Kidney glomerular epithelial cell (primary cell): ENCODE measurements around the gene PHLDA1.

ENCODE experiments used
- DNase-seq: peaks from one replicate; lab custom pipeline; 2025; lab: John Stamatoyannopoulos, UW

The PHLDA1 gene

GRCh38 chr12:76031414-76032042, at the start of gene PHLDA1:
Gene PHLDA1 (minus strand): TSS chr12:76031776.
- DNase-seq: peak; percentile 90

- DNase-seq: no peak
Measured at GRCh38 chr12:76080729-76081415, 49.3 kb upstream of the PHLDA1 start.

GRCh38 chr12:76080017-76080728, 48.6 kb upstream of the PHLDA1 start:
- DNase-seq: no peak

- no peak for DNase-seq
Measured at GRCh38 chr12:76078748-76079147, 47.2 kb upstream of the PHLDA1 start.

DNA sequence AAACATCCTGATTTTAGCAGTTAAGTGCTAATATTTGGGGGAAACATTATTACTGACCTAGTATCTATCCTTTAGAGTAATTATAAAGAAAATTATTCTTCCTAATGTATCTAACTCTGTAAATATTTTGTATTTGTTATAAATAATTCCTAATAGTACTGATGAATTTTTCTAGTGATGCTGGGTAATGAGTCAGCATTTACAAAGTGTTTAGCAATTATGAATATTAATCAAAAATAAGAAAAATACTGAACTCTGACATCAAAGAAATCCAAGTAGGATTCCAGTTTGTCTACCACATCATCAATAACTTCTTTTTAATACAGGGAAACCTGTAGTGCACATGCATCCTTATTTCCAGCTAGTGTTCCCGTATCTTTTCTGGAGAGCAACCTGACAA, 43.9 kb upstream of the PHLDA1 start:
- no peak for DNase-seq

DNA sequence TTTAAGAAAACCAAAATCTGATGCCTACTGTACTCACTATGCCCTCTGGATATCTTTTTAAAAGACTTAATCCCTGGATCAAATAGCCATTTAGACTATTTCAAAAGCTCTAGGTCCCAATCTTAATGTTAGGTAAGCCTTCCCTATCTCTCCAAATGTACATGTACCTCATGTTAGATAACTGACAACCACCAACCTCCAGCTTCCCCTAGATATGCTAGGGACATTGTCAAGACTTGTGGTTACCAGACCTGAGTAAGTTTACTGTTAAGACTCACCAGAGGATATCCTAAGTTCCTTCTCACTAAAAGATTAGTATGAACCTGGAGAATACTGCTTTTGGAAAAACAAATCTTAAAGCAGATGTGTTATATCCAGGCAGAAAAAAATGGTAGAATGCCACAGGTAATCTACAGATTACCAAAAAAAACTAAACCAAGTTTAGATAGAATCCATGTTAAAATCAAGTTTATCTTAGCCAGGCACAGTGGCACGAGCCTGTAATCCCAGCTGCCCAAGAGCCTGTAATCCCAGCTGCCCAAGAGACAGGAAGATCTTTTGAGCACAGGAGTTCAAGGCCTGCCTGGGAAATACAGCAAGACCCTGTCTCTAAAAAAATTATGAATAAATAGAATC, 43.2 kb upstream of the PHLDA1 start:
- DNase-seq: no peak

- DNase-seq: no peak
Measured at GRCh38 chr12:76073561-76073960, 42.0 kb upstream of the PHLDA1 start.

DNA sequence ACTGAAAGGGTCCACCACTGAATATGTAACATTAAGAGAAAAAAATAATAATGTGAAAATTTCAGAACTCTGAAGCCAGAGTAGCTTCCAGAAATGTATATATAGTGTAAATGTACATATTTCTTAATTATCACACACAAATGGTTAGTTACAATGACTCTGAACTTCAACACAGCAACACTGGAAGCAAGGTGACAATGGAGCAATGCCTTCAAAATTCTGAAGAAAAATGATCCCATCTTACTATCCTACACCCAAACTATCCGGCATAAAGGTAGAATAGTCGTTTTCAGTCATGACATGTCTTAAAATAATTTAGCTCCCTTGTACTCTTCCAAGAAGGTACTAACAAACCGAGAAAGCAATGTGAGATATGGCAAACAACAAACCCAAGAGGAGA, 41.0 kb upstream of the PHLDA1 start:
- DNase-seq: no peak

DNA sequence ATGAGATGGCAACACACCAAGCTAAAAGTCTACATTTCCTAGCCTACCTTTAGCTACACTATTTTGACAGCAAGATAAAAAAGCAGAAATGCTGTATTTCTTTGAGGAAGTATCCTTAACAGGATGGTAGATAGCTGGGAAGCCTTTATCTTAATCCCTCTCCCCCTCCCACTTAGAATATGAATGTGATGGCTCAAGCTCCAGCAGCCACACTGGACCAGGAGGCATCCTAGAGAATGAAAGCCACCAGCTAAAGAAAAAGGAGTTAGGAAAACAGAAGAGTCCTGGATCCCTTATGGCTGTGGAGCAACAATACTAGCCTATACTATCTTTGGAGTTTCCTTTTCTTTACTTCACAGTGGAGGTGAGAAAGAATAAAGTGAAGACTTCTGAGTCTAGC, 37.8 kb upstream of the PHLDA1 start:
- DNase-seq: no peak

- DNase-seq: no peak
Measured at GRCh38 chr12:76065917-76066316, 34.3 kb upstream of the PHLDA1 start.

DNA sequence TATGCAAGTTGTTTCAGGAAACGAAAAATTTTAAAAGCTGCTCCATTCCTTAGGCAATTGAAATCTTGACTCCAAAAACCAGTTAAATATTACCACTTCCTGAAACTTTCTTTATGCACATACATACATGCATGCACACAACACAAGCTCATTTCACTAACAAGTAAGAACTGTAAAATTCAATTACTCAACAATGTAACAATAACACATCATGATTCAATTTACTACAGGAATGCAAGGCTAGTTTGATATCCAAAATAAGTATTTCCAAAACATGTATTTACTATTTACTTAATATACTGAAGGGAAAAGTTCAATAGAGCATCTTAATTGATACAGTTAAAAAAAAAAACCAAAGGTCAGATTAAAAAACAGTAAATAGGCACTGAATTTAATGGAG, 33.3 kb upstream of the PHLDA1 start:
- DNase-seq: no peak

DNA sequence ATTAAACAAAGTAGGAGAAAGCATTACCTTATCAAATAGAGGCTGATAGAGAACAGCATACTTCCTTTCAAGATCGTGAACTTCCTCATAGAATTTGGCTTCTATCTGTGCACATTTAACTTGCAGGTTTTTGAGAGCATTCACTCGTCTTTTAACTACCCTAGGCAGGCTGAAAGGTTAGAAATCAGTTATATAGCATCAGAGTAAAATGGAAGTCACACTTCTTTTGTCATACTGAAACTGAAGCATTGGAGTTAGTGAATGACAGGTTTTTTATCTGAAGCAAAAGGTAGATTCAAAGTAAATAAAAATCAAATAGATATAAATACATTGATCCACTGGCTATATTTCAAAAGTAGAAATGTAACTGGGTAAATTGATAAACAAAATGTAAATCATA, 28.5 kb upstream of the PHLDA1 start:
- no peak for DNase-seq

DNA sequence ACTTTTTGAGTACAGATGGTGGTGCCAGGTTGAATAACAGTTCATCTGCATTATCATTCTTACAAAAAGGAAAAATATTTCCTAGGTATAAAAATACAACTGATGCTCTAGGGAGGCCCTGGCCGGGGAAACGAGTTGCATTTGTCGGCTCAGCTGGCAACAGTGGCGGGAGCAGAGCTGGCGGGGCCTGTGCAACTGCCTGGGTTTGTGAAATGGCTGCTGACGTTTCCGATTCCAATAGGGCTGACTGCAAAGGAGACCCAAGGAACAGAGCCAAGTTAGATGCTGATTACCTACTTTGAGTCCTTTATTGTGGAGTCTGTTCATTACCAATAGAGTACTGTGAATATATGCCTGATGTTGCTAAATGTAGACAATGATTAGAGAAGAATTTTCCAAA, 25.8 kb upstream of the PHLDA1 start:
- DNase-seq: no peak

GRCh38 chr12:76055393-76055792, 23.8 kb upstream of the PHLDA1 start:
- DNase-seq: no peak

- DNase-seq: no peak
Measured at GRCh38 chr12:76049575-76050251, 18.1 kb upstream of the PHLDA1 start.

DNA sequence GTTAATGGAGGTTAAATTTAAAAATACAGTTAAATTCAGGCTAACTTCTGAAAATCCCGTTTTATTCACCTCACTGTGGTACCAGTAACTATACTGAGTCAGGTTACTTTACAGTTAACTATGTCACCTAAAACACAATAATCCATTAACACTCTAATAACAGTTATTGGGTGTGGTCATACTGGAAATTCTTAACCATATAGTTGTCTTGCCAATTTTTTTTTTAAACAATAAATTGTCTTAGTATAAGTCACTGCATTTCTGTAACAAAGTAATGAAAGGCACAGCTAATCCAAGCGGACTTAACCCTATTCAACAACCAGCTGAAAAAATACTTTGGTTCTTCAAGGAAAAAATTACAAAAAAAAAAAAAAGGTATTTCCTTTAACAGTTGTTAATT, 16.2 kb upstream of the PHLDA1 start:
- DNase-seq: no peak

DNA sequence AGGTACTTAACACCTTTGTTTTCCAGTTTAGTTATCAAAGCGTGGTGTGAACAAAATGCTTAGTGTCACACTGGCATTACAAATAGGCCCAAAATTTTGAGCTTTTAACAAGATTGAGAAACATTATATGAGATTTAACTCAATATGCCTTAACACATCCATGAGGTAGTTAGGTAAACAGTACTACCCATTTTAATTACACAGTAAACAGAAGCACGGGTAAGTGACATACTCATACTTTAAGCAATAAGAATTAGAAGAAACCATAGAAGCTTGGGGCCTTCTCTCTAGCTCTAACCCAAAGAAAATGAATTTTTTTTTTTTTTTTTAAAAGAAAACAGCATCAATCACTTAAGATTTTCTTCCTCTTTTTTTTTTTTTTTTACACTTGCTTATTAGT, 15.5 kb upstream of the PHLDA1 start:
- no peak for DNase-seq

GRCh38 chr12:76043377-76043776, 11.8 kb upstream of the PHLDA1 start:
- no peak for DNase-seq

DNA sequence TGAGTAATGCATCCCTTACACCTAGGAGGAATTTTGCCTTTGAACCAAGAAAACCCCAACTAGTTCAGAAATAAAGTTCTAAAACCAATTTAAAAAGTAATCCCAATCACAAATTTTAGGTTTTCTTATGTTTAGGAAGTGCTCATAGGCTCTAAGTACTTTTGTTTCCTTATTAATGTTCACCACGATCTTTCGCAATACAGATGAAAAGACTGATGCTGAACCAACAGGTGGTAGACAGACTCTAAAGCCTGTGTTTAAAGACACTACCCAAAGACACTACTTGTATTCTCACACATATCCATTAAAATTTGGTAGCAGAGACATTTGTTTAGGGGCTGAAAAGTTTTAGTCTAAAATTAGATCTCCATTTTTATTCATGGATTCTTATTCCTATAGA, 10.6 kb upstream of the PHLDA1 start:
- DNase-seq: no peak

DNA sequence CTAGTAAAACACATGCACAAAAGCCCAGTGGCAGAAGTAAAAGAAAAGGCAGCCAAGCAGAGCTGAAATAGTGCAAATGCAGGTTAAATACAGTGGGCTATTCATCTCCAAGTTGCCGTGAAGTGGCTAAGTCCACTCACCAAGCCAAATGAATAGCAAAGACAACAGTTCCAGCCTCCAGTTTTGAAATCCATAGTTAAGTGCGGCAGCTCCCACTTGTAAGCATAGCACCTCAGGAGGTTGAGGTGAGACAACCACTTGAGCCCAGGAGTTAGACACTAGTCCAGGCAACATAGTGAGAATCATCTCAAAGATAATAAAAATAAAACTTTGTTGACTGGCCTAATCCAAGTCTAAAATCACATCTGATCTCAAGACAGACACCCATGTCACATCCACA, 9.8 kb upstream of the PHLDA1 start:
- no peak for DNase-seq

GRCh38 chr12:76040461-76040860, 8.9 kb upstream of the PHLDA1 start:
- no peak for DNase-seq

DNA sequence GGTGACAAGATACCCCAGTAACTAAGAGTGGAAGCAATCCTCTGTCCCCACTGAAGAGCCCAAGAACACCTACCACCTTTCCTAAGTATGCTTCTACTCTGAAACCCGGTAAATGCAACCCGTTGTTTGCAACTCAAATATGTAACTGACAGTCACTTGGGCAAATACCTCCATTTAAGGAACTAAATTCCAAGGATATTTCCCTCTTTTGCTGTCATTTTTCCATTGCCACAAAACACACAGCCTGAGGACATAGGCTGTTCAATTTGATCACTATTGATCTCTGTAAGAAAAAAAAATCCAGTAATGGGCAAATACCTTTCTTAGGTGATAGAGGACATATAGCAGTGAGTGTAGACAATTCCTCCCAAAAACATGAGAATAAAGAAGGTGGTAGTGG, 6.6 kb upstream of the PHLDA1 start:
- DNase-seq: no peak
